GM12892 (cell line): ENCODE measurements around the gene HOXB6.

Source experiments
- POLR2A ChIP-seq: IDR thresholded peaks from 2 replicates; pipeline ENCODE4 v1.6.1; 2011; ENCODE audit warnings: low read depth, low read length, control low read depth
- POLR2AphosphoS5 ChIP-seq: IDR thresholded peaks from 2 replicates; pipeline ENCODE4 v1.6.1; 2011; ENCODE audit warnings: low read depth, low read length, control low read depth

GRCh38 chr17:48584223-48584741, 20.5 kb downstream of the HOXB6 start:
- TF ChIP-seq POLR2AphosphoS5 (no peak), POLR2A (no peak)
